Measurements from ENCODE around the gene FCHSD2. TPM values are rescaled to one million over a fixed set of nuclear protein-coding genes. Genes with fewer than 3 reads are reported as not detected.

The FCHSD2 gene
- polyA plus RNA-seq, 3 donors = 14.5 to 43.5 (median 16.6) TPM

- Histone ChIP-seq H3K36me3 (replicated peaks in 1 of 2; ENCODE audit: control insufficient read depth in 1 of 2, insufficient read depth in 2 of 2, low read length in 2 of 2) (no peaks in the 10 kb centered on the region), H3K27me3 (ENCODE audit: control insufficient read depth in 2 of 2, insufficient read depth in 2 of 2, low read length in 2 of 2) (no peaks in the 10 kb centered on the region), H3K9me3 (replicated peaks in 1 of 2; ENCODE audit: control insufficient read depth in 1 of 2, insufficient read depth in 1 of 2, low read length in 2 of 2) (no peaks in the 10 kb centered on the region), H2AFZ (ENCODE audit: insufficient read depth, low read depth, low read length, poor library complexity, severe bottlenecking) (no peak overlapping the region), H3K4me3 (replicated peaks in 1 of 3; ENCODE audit: low read depth in 2 of 3, low read length in 3 of 3) (no peak overlapping the region), H3K79me2 (ENCODE audit: insufficient read depth, low read length) (no peaks in the 10 kb centered on the region), H3K27ac (ENCODE audit: low read depth in 1 of 2, low read length in 2 of 2) (peak overlapping the region; percentile 15 to 78), H3K9ac (ENCODE audit: insufficient read depth, low read length, poor library complexity, severe bottlenecking) (no peak overlapping the region), H3K4me2 (replicated peaks; ENCODE audit: extremely low read depth, low read length, poor library complexity, severe bottlenecking) (no peak overlapping the region), H3K4me1 (ENCODE audit: control insufficient read depth in 1 of 2, insufficient read depth in 2 of 2, low read length in 2 of 2) (peaks cover 58 to 61% of the 10 kb centered on the region in 2 donors), H4K20me1 (ENCODE audit: insufficient read depth, low read length) (no peaks in the 10 kb centered on the region)
- Mint-ChIP-seq H3K27me3 (ENCODE audit: low read depth in 3 of 3) (peaks cover 0 to 3% (median 0%) of the 10 kb centered on the region in 3 donors), H3K4me3 (no peak overlapping the region), H3K9me3 (no peaks in the 10 kb centered on the region), H3K36me3 (peaks cover 0 to 4% of the 10 kb centered on the region in 2 donors), H3K27ac (peak overlapping the region in 6 of 7 donors; percentile 27 to 98 (median 91)), H3K4me1 (peaks cover 58% of the 10 kb centered on the region)
- no peak for TF ChIP-seq CTCF (IDR thresholded peaks at IDR 0.05)
- WGBS (ENCODE audit: insufficient coverage) = 96% methylated on average over 3 of the region's 10 CpGs
- no peak for DNase-seq
- intact Hi-C loops (cut with micrococcal nuclease) = loop anchor here (5.0 kb wide), 2 partner anchors 52 to 67 kb away; no protein-coding TSS in a partner anchor
These were observed 352.5 kb downstream of the FCHSD2 start for GRCh38 chr11:72789493-72790131.

DNA sequence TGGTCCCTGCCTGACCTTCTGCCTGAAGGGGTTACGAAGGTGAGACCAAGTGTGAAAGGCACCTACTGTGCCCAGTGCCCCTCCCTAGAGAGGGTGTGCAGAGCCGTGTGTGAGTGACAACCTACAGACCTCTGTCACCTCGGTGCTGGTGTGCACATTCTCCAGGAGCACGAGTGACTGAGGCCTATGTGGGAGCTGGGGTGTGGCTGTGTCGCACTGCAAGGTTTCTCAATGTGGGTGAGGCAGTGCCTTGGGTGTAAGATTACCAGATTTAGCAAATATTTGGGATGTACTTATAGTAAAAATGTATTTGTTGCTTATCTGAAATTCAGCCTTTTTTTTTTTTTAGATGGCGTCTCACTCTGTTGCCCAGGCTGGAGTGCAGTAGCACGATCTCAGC is 353.9 kb downstream of the FCHSD2 start:
- Histone ChIP-seq H3K4me2 (replicated peaks; ENCODE audit: extremely low read depth, low read length, poor library complexity, severe bottlenecking) (peak overlapping the region; percentile 50), H3K36me3 (replicated peaks in 1 of 2; ENCODE audit: control insufficient read depth in 1 of 2, insufficient read depth in 2 of 2, low read length in 2 of 2) (no peaks in the 10 kb centered on the region), H3K27me3 (ENCODE audit: control insufficient read depth in 2 of 2, insufficient read depth in 2 of 2, low read length in 2 of 2) (no peaks in the 10 kb centered on the region), H3K9me3 (replicated peaks in 1 of 2; ENCODE audit: control insufficient read depth in 1 of 2, insufficient read depth in 1 of 2, low read length in 2 of 2) (no peaks in the 10 kb centered on the region), H3K9ac (ENCODE audit: insufficient read depth, low read length, poor library complexity, severe bottlenecking) (peak overlapping the region; percentile 38), H4K20me1 (ENCODE audit: insufficient read depth, low read length) (no peaks in the 10 kb centered on the region), H3K79me2 (ENCODE audit: insufficient read depth, low read length) (no peaks in the 10 kb centered on the region), H3K4me3 (replicated peaks in 1 of 3; ENCODE audit: low read depth in 2 of 3, low read length in 3 of 3) (peak overlapping the region in 1 of 3 experiments; percentile 51), H2AFZ (ENCODE audit: insufficient read depth, low read depth, low read length, poor library complexity, severe bottlenecking) (peak overlapping the region; percentile 48), H3K4me1 (ENCODE audit: control insufficient read depth in 1 of 2, insufficient read depth in 2 of 2, low read length in 2 of 2) (peaks cover 48% of the 10 kb centered on the region in 2 donors), H3K27ac (ENCODE audit: low read depth in 1 of 2, low read length in 2 of 2) (peak overlapping the region; percentile 77 to 78)
- peak; percentile 47 to 61 (median 48) for DNase-seq
- Mint-ChIP-seq H3K4me3 (peak overlapping the region; percentile 27 to 63), H3K36me3 (peaks cover 0 to 4% of the 10 kb centered on the region in 2 donors), H3K27ac (peak overlapping the region; percentile 89 to 98 (median 91)), H3K9me3 (no peaks in the 10 kb centered on the region), H3K4me1 (peaks cover 49% of the 10 kb centered on the region), H3K27me3 (ENCODE audit: low read depth in 3 of 3) (peaks cover 0 to 2% (median 1%) of the 10 kb centered on the region in 3 donors)
- no peak for TF ChIP-seq CTCF (IDR thresholded peaks at IDR 0.05)
- intact Hi-C loops (cut with micrococcal nuclease) = loop anchor here in 1 of 2 donors (5.0 kb wide), 1 partner anchor 66 kb away; no protein-coding TSS in a partner anchor
- WGBS (ENCODE audit: insufficient coverage) = 7% methylated on average over 3 of the region's 7 CpGs

All from CD14-positive monocyte (primary cell).